Tibial nerve (tissue), 4 donors: ENCODE results near the gene DLG1. TPM values are rescaled to one million over a fixed set of nuclear protein-coding genes. Genes with fewer than 3 reads are reported as not detected.

Experiments
- DNase-seq, 2 donors: peaks; one replicate each; pipeline ENCODE4 v3.0.0-alpha.2; 2019; ENCODE audit warnings: low spot score in 2 of 2
- H3K27ac ChIP-seq, 4 donors: fragments of 200-600 bp; sonication (generic) in 3 of 4; one replicate each; pipeline ENCODE4 v1.5.1; 2017 to 2019; ENCODE audit warnings: mild to moderate bottlenecking in 1 of 4
- H3K27me3 ChIP-seq, 2 donors: fragments of 200-600 bp; sonication (generic) in 1 of 2; one replicate each; pipeline versions ENCODE4 v1.5.1 to v1.6.0; 2017 to 2019
- H3K36me3 ChIP-seq, 3 donors: fragments of 200-600 bp; sonication (generic); one replicate each; pipeline ENCODE4 v1.5.1; 2018 to 2019
- H3K4me1 ChIP-seq, 4 donors: fragments of 200-600 bp; sonication (generic) in 3 of 4; one replicate each; pipeline ENCODE4 v1.5.1; 2017 to 2019
- H3K4me3 ChIP-seq, 4 donors: fragments of 200-600 bp; sonication (generic) in 3 of 4; one replicate each; pipeline ENCODE4 v1.5.1; 2017 to 2019; ENCODE audit warnings: mild to moderate bottlenecking in 1 of 4, moderate library complexity in 1 of 4
- H3K9me3 ChIP-seq, 4 donors: fragments of 200-600 bp; sonication (generic) in 3 of 4; one replicate each; pipeline ENCODE4 v1.5.1; 2017 to 2019
- EP300 ChIP-seq, 2 donors: sonication (generic); formaldehyde crosslinking; IDR thresholded peaks; one replicate each; pipeline ENCODE4 v1.6.1; 2017; ENCODE audit warnings: antibody characterized with exemption in 2 of 2, mild to moderate bottlenecking in 1 of 2
- POLR2A ChIP-seq, 2 donors: fragments of 450-650 bp; IDR thresholded peaks; one replicate each; pipeline ENCODE4 v1.6.1; 2017; ENCODE audit warnings: antibody characterized with exemption in 2 of 2, mild to moderate bottlenecking in 2 of 2, moderate library complexity in 2 of 2
- WGBS, 2 donors: methylation state at CpG; one replicate each; pipeline ENCODE4 v1.1.5; 2018; 5-methylcytosine and 5-hydroxymethylcytosine counted together
- total RNA-seq, 4 donors: library from RNA; depleted of rRNA; stranded (reverse); fragments of >200 nt; gene quantifications; one replicate each; pipeline ENCODE4 v1.1.0, GENCODE V29; 2016
- TF ChIP-seq, protein P1 (sequence below), 5 experiments: fragments of 200-600 bp in 3 of 5; fragments of 450-650 bp in 2 of 5; sonication (generic) in 3 of 5; IDR thresholded peaks; one replicate each; pipeline ENCODE4 v1.5.1; 2016 to 2019; ENCODE audit warnings: antibody characterized with exemption in 5 of 5, mild to moderate bottlenecking in 3 of 5, moderate library complexity in 2 of 5

Gene DLG1
- total RNA-seq, 4 donors from 2014 or later = 49.2 to 94.0 (median 71.1) TPM

DNA sequence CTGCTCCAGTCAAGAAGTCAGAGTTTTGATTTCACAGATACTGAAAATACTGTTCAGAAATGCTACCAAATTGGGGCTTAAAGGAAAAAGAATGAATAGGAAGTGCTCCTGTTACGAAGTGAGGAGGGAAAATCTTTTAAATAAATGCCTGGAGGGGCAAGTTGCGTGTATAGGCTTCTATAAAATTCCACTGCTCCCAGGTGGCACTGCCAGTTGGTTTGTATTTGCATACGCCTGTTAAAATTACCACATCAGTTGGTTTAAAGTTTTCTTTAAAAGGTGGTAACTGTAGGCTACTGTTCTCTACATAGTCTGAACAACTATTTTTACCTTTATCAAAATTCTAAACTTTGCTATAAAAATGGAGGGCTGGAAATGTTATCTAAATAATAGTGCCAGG lies 123.5 kb downstream of the DLG1 start:
- no peak for DNase-seq
- Histone ChIP-seq H3K4me3 (no peak overlapping the region), H3K4me1 (peaks cover 0 to 6% (median 0%) of the 10 kb centered on the region in 4 donors), H3K9me3 (no peaks in the 10 kb centered on the region), H3K36me3 (no peaks in the 10 kb centered on the region), H3K27ac (no peak overlapping the region), H3K27me3 (no peaks in the 10 kb centered on the region)
- TF ChIP-seq, protein P1, sequence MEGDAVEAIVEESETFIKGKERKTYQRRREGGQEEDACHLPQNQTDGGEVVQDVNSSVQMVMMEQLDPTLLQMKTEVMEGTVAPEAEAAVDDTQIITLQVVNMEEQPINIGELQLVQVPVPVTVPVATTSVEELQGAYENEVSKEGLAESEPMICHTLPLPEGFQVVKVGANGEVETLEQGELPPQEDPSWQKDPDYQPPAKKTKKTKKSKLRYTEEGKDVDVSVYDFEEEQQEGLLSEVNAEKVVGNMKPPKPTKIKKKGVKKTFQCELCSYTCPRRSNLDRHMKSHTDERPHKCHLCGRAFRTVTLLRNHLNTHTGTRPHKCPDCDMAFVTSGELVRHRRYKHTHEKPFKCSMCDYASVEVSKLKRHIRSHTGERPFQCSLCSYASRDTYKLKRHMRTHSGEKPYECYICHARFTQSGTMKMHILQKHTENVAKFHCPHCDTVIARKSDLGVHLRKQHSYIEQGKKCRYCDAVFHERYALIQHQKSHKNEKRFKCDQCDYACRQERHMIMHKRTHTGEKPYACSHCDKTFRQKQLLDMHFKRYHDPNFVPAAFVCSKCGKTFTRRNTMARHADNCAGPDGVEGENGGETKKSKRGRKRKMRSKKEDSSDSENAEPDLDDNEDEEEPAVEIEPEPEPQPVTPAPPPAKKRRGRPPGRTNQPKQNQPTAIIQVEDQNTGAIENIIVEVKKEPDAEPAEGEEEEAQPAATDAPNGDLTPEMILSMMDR (IDR thresholded peaks at IDR 0.05) = no peak
- TF ChIP-seq POLR2A (IDR thresholded peaks at IDR 0.05) (no peak), EP300 (IDR thresholded peaks at IDR 0.05) (no peak)
- WGBS, 2 donors = 77 to 79% methylated on average over 3 of the region's 3 CpGs

DNA sequence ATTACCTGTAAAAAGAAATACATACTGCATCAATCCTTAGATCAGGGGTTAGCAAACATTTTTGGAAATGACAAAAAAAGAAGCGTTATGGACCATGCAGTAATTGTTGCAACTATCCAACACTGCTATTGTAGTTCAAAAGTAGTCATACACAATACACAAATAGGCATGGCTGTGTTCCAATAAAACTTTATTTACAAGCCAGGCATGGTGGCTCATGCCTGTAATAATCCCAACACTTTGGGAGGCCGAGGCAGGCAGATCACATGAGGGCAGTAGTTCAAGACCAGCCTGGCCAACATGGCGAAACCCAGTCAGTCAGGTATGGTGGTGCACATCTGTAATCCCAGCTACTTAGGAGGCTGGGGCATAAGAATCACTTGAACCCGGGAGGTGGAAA lies 124.8 kb downstream of the DLG1 start:
- Histone ChIP-seq H3K4me1 (peaks cover 0 to 12% (median 0%) of the 10 kb centered on the region in 4 donors), H3K27ac (no peak overlapping the region), H3K4me3 (no peak overlapping the region), H3K27me3 (no peaks in the 10 kb centered on the region), H3K36me3 (no peaks in the 10 kb centered on the region), H3K9me3 (no peaks in the 10 kb centered on the region)
- WGBS, 2 donors = 92% methylated on average over 4 of the region's 4 CpGs
- TF ChIP-seq, protein P1 (IDR thresholded peaks at IDR 0.05) = no peak
- TF ChIP-seq POLR2A (IDR thresholded peaks at IDR 0.05) (no peak), EP300 (IDR thresholded peaks at IDR 0.05) (no peak)
- DNase-seq = no peak

DNA sequence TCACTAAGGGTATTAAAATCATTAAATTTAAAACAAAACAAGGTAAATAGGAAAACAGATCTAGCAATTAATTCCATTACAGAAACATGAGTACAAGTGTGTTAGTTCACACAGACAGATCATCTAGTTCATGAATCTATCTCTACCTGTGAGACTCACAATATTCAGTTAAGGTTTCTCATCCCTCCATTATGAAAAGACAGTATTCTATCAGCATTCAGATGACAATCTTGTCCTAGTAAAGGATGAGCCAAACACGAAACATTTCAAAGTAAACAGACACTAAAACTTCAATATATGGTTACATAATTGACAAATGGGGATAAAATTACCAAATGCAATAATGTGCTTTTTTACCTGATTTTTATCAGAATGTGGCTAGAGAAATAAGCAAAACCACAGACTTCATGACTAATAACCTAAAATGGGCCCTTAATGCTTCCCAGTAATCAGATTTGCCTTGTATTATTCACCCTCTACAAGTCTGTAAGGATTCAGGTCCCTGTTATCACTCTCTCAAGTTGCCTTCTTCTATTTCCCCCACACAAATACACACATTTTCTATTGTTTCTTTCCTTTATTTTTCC lies 126.8 kb downstream of the DLG1 start:
- Histone ChIP-seq H3K36me3 (no peaks in the 10 kb centered on the region), H3K27me3 (no peaks in the 10 kb centered on the region), H3K27ac (no peak overlapping the region), H3K9me3 (no peaks in the 10 kb centered on the region), H3K4me3 (no peak overlapping the region), H3K4me1 (peaks cover 0 to 13% (median 0%) of the 10 kb centered on the region in 4 donors)
- 0 to 80% methylated on average over 1 of the region's 1 CpG for WGBS, 2 donors
- TF ChIP-seq EP300 (IDR thresholded peaks at IDR 0.05) (no peak), POLR2A (IDR thresholded peaks at IDR 0.05) (no peak)
- TF ChIP-seq, protein P1 (IDR thresholded peaks at IDR 0.05) = no peak
- no peak for DNase-seq

DNA sequence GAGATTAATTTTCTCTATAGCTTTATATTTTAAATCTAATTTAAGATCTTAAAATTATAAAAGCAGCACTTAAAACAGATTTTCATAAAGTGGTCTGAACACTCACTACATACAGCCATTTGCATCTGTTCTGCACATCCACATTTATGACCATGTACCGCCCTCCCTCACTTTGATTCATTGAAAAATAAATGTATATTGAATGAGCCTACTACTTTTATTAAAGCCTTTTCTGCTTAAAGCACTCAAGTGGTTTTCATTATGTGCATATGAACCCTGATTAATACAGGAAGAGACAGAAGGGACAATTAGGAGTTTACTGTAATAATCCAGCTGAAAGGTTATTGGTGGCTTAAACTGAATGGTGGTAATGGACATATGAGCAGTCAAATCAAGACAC lies 129.4 kb downstream of the DLG1 start:
- 72 to 79% methylated on average over 1 of the region's 1 CpG for WGBS, 2 donors
- H3K27ac ChIP-seq = no peak overlapping the region
- no peak for TF ChIP-seq POLR2A (IDR thresholded peaks at IDR 0.05)
- TF ChIP-seq, protein P1 (IDR thresholded peaks at IDR 0.05) = no peak
- TF ChIP-seq EP300 (IDR thresholded peaks at IDR 0.05) = no peak

DNA sequence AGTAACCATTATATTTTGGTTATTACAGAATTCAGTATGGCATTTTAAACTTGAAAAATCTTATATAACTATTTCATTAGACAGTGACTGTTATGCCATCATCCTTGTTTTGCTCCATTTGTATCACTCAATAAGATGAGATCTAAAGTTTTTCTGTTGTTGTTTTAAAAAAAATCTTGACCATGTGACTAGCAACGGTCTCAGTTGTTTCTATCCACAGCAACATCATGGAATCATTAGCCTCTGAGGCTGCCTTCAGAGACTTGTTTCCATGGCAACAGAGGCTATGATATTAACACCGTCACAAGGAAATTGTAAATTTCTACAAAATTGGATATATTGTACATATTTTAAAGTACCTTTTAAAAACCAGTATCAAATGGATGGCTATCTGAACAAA lies 129.8 kb downstream of the DLG1 start:
- no peaks in the 10 kb centered on the region for H3K36me3 ChIP-seq
- no peak overlapping the region for H3K27ac ChIP-seq
- no peak for DNase-seq
- no peak overlapping the region for H3K4me3 ChIP-seq
- no peaks in the 10 kb centered on the region for H3K9me3 ChIP-seq
- no peaks in the 10 kb centered on the region for H3K27me3 ChIP-seq
- peaks cover 0 to 12% (median 0%) of the 10 kb centered on the region in 4 donors for H3K4me1 ChIP-seq
- TF ChIP-seq, protein P1 (IDR thresholded peaks at IDR 0.05) = no peak
- TF ChIP-seq POLR2A (IDR thresholded peaks at IDR 0.05) (no peak), EP300 (IDR thresholded peaks at IDR 0.05) (no peak)
- 27 to 37% methylated on average over 2 of the region's 2 CpGs for WGBS, 2 donors

More for the DNA sequence above, 129.4 kb downstream of the DLG1 start:
- Histone ChIP-seq H3K27me3 (no peaks in the 10 kb centered on the region), H3K9me3 (no peaks in the 10 kb centered on the region), H3K4me3 (no peak overlapping the region), H3K36me3 (no peaks in the 10 kb centered on the region), H3K4me1 (peaks cover 0 to 12% (median 0%) of the 10 kb centered on the region in 4 donors)
- DNase-seq = no peak
